ENCODE results near the gene ASB1. TPM values are rescaled to one million over a fixed set of nuclear protein-coding genes. Genes with fewer than 3 reads are reported as not detected.
A peak's percentile ranks its signal among the peaks of the same experiment; 100 is the strongest.

The ASB1 gene
- total and polyA plus RNA-seq, 2 of the 13 experiments (the other 11 are each of a cell fraction or from before 2014, with no cell fraction given): 48.6 to 49.2 TPM

DNA sequence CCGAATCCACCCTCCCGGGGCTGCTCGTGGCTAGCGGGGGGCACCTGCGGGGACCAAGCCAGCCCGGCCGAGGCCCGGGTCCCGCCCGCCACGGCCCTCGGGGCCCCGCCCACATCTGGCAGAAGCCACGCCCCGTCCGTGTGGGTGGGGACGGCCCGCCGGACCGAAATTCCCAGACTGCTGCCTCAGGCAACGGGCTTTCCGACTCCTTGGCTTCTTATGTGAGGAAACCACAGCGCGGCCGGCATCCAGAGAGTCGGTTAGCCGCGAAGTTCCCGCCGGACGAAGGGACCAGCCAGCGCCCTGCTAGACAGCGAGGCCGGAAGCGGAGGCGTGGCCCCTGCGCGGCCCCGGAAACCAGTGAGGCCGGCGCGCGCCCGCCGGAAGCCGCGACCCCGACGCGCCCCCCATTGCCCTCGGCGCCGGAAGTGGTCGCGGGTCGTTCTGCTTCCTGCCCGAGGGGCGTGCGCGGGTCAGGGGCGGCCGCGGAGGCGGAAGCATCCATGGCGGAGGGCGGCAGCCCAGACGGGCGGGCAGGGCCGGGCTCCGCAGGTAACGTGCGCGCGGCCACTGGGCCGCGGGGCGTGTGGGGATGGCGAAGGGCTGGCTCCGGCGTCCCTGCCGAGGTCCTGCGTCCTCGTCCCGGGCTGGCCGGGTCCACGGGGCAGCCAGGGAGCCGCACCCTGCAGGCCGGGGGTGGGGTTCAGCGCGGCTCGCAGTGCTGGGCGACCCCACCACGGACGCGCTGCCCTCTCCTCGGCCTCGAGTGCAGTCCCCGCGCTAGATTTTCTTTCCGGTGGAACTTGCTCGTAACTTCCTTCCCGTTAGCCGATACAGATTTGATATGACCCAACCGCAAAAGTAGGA, at the start of gene ASB1 (continued):
- TF ChIP-seq, protein P1, sequence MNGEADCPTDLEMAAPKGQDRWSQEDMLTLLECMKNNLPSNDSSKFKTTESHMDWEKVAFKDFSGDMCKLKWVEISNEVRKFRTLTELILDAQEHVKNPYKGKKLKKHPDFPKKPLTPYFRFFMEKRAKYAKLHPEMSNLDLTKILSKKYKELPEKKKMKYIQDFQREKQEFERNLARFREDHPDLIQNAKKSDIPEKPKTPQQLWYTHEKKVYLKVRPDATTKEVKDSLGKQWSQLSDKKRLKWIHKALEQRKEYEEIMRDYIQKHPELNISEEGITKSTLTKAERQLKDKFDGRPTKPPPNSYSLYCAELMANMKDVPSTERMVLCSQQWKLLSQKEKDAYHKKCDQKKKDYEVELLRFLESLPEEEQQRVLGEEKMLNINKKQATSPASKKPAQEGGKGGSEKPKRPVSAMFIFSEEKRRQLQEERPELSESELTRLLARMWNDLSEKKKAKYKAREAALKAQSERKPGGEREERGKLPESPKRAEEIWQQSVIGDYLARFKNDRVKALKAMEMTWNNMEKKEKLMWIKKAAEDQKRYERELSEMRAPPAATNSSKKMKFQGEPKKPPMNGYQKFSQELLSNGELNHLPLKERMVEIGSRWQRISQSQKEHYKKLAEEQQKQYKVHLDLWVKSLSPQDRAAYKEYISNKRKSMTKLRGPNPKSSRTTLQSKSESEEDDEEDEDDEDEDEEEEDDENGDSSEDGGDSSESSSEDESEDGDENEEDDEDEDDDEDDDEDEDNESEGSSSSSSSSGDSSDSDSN (CRISPR knock-in tag; IDR thresholded peaks at IDR 0.05): peak; percentile 66
- TF ChIP-seq PHF21A (CRISPR knock-in tag; IDR thresholded peaks at IDR 0.05): peak; percentile 71; the same call in 1 of the 2 replicates
- peak; percentile 95 for TF ChIP-seq ZNF451 (CRISPR knock-in tag; IDR thresholded peaks at IDR 0.05)
- no peak for TF ChIP-seq ZNF382 (CRISPR knock-in tag; IDR thresholded peaks at IDR 0.05; ENCODE audit: borderline replicate concordance)
- TF ChIP-seq JUNB (CRISPR knock-in tag; IDR thresholded peaks at IDR 0.05; ENCODE audit: borderline replicate concordance): no peak
- TF ChIP-seq ZNF782 (CRISPR knock-in tag; IDR thresholded peaks at IDR 0.05; ENCODE audit: borderline replicate concordance): no peak
- TF ChIP-seq ONECUT2 (CRISPR knock-in tag; IDR thresholded peaks at IDR 0.05): no peak
- TF ChIP-seq, protein P2, sequence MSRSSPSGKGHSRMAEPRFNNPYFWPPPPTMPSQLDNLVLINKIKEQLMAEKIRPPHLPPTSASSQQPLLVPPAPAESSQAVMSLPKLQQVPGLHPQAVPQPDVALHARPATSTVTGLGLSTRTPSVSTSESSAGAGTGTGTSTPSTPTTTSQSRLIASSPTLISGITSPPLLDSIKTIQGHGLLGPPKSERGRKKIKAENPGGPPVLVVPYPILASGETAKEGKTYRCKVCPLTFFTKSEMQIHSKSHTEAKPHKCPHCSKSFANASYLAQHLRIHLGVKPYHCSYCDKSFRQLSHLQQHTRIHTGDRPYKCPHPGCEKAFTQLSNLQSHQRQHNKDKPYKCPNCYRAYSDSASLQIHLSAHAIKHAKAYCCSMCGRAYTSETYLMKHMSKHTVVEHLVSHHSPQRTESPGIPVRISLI (CRISPR knock-in tag; IDR thresholded peaks at IDR 0.05; ENCODE audit: borderline replicate concordance): no peak
- TF ChIP-seq ZNF772 (CRISPR knock-in tag; IDR thresholded peaks at IDR 0.05): peak; percentile 14; the same call in 1 of the 2 replicates
- TF ChIP-seq, protein P3, sequence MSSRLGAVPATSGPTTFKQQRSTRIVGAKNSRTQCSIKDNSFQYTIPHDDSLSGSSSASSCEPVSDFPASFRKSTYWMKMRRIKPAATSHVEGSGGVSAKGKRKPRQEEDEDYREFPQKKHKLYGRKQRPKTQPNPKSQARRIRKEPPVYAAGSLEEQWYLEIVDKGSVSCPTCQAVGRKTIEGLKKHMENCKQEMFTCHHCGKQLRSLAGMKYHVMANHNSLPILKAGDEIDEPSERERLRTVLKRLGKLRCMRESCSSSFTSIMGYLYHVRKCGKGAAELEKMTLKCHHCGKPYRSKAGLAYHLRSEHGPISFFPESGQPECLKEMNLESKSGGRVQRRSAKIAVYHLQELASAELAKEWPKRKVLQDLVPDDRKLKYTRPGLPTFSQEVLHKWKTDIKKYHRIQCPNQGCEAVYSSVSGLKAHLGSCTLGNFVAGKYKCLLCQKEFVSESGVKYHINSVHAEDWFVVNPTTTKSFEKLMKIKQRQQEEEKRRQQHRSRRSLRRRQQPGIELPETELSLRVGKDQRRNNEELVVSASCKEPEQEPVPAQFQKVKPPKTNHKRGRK (CRISPR knock-in tag; IDR thresholded peaks at IDR 0.05): no peak
- TF ChIP-seq, protein P4, sequence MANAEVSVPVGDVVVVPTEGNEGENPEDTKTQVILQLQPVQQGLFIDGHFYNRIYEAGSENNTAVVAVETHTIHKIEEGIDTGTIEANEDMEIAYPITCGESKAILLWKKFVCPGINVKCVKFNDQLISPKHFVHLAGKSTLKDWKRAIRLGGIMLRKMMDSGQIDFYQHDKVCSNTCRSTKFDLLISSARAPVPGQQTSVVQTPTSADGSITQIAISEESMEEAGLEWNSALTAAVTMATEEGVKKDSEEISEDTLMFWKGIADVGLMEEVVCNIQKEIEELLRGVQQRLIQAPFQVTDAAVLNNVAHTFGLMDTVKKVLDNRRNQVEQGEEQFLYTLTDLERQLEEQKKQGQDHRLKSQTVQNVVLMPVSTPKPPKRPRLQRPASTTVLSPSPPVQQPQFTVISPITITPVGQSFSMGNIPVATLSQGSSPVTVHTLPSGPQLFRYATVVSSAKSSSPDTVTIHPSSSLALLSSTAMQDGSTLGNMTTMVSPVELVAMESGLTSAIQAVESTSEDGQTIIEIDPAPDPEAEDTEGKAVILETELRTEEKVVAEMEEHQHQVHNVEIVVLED (CRISPR knock-in tag; IDR thresholded peaks at IDR 0.05; ENCODE audit: borderline replicate concordance): peak; percentile 92; the same call in 1 of the 2 replicates
- peak; percentile 66; the same call in 1 of the 2 replicates for TF ChIP-seq ZMAT3 (CRISPR knock-in tag; conservative IDR thresholded peaks at IDR 0.05)
- TF ChIP-seq TAF15 (IDR thresholded peaks at IDR 0.05; ENCODE audit: low read depth, low read length, poor library complexity, severe bottlenecking): no peak
- TF ChIP-seq KLF9 (CRISPR knock-in tag; IDR thresholded peaks at IDR 0.05; ENCODE audit: low read depth): no peak
- peak; percentile 19; the same call in 1 of the 2 replicates for TF ChIP-seq HOXD1 (CRISPR knock-in tag; IDR thresholded peaks at IDR 0.05)
- TF ChIP-seq ELF1 (CRISPR knock-in tag; IDR thresholded peaks at IDR 0.05): peak; percentile 80
- TF ChIP-seq, protein P5, sequence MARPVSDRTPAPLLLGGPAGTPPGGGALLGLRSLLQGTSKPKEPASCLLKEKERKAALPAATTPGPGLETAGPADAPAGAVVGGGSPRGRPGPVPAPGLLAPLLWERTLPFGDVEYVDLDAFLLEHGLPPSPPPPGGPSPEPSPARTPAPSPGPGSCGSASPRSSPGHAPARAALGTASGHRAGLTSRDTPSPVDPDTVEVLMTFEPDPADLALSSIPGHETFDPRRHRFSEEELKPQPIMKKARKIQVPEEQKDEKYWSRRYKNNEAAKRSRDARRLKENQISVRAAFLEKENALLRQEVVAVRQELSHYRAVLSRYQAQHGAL (CRISPR knock-in tag; IDR thresholded peaks at IDR 0.05; ENCODE audit: not compliant biosample characterization): no peak
- peak; percentile 74; the same call in 1 of the 2 replicates for TF ChIP-seq KLF6 (CRISPR knock-in tag; IDR thresholded peaks at IDR 0.05)
- TF ChIP-seq, protein P6, sequence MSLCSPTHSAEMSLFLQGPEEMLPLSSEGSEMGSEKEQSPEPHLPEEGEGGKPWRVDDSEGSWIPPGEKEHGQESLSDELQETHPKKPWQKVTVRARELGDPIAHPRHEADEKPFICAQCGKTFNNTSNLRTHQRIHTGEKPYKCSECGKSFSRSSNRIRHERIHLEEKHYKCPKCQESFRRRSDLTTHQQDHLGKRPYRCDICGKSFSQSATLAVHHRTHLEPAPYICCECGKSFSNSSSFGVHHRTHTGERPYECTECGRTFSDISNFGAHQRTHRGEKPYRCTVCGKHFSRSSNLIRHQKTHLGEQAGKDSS (CRISPR knock-in tag; IDR thresholded peaks at IDR 0.05; ENCODE audit: borderline replicate concordance, low read depth): peak; percentile 79; the same call in 1 of the 2 replicates
- peak; percentile 84 for TF ChIP-seq TP53 (CRISPR knock-in tag; conservative IDR thresholded peaks at IDR 0.05)

Measured in HepG2 (cell line).